Testis (tissue), 2 donors: Measurements from ENCODE around the gene CD164.

Experiments
- CTCF ChIP-seq, 3 experiments: fragments of 450-650 bp in 2 of 3; fragments of 200-600 bp in 1 of 3; sonication (generic) in 1 of 3; IDR thresholded peaks; one replicate each; pipeline ENCODE4 v1.5.1; 2016 to 2019; ENCODE audit warnings: antibody characterized with exemption in 3 of 3, mild to moderate bottlenecking in 2 of 3, moderate library complexity in 1 of 3
- POLR2A ChIP-seq: fragments of 450-650 bp; IDR thresholded peaks from one replicate; pipeline ENCODE4 v1.6.1; 2017; ENCODE audit warnings: antibody characterized with exemption, mild to moderate bottlenecking, moderate library complexity

- TF ChIP-seq POLR2A: no peak
- TF ChIP-seq CTCF (IDR thresholded peaks at IDR 0.05): no peak
Observed at GRCh38 chr6:109420751-109421150, 38.5 kb upstream of the CD164 start.
